Neural progenitor cell (in vitro differentiated cells): ENCODE data around the gene UBE2J1.

Source experiments
- EZH2 ChIP-seq: fragments of 200-600 bp; sonication (generic); IDR thresholded peaks from 2 replicates; pipeline ENCODE4 v1.6.1; 2017; ENCODE audit warnings: antibody characterized with exemption, mild to moderate bottlenecking, moderate library complexity
- TF ChIP-seq, protein P1 (sequence below): fragments of 200-600 bp; sonication (generic); IDR thresholded peaks from 2 replicates; pipeline ENCODE4 v1.5.1; 2017; ENCODE audit warnings: antibody characterized with exemption, mild to moderate bottlenecking

DNA sequence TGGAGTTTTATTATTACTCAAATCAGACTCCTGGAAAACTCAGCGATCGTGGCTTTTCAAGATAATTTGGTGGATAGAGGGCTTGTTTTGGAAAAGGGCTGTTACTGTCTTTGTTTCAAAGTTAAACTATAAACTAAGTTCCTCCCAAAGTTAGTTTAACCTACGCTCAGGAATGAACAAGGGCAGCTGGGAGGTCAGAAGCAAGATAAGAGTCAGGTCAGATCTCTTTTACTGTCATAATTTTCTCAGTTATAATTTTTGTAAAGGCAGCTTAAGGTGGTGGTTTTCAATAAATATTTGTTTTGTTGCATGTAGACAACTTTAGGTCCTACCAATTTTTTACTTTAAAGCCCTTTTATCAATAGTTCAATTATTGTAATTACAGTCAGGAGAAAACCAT is 28.2 kb downstream of the UBE2J1 start:
- TF ChIP-seq, protein P1, sequence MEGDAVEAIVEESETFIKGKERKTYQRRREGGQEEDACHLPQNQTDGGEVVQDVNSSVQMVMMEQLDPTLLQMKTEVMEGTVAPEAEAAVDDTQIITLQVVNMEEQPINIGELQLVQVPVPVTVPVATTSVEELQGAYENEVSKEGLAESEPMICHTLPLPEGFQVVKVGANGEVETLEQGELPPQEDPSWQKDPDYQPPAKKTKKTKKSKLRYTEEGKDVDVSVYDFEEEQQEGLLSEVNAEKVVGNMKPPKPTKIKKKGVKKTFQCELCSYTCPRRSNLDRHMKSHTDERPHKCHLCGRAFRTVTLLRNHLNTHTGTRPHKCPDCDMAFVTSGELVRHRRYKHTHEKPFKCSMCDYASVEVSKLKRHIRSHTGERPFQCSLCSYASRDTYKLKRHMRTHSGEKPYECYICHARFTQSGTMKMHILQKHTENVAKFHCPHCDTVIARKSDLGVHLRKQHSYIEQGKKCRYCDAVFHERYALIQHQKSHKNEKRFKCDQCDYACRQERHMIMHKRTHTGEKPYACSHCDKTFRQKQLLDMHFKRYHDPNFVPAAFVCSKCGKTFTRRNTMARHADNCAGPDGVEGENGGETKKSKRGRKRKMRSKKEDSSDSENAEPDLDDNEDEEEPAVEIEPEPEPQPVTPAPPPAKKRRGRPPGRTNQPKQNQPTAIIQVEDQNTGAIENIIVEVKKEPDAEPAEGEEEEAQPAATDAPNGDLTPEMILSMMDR, result no peak
- TF ChIP-seq EZH2, result no peak
